Ovary (tissue), 3 donors: ENCODE data around the gene CFAP20.

Experiments
- EP300 ChIP-seq: sonication (generic); formaldehyde crosslinking; IDR thresholded peaks from one replicate; pipeline ENCODE4 v1.6.1; 2017; ENCODE audit warnings: antibody characterized with exemption
- POLR2A ChIP-seq: fragments of 450-650 bp; IDR thresholded peaks from one replicate; pipeline ENCODE4 v1.6.1; 2017; ENCODE audit warnings: antibody characterized with exemption, mild to moderate bottlenecking, moderate library complexity
- TF ChIP-seq, protein P1 (sequence below), 3 donors: fragments of 450-650 bp in 2 of 3; fragments of 200-600 bp in 1 of 3; IDR thresholded peaks; one replicate each; pipeline versions ENCODE4 v1.5.1 to v1.8.0; 2016 to 2022; ENCODE audit warnings: antibody characterized with exemption in 3 of 3, mild to moderate bottlenecking in 1 of 3
- donor health status: DM: no; HTN: no; CAD: no.

DNA sequence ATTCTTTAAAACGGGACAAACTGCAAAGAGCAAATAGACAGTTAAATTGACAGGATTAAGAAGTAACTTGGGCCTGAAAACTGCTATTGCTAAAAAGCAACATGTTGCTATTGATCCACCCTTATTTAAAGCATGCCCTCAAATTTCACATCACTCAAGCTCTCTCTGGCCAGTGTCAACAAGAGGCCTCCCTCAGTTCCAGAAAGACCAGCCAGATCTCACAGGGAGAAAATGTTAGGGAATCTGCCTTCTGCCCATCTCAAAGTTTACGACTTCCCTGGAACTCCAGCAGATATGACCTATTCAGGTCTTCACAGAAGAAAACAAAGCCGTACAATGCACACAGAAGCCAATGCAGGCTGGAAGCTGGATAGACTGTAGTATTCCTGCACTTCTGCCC, 8.9 kb downstream of the CFAP20 start:
- TF ChIP-seq, protein P1, sequence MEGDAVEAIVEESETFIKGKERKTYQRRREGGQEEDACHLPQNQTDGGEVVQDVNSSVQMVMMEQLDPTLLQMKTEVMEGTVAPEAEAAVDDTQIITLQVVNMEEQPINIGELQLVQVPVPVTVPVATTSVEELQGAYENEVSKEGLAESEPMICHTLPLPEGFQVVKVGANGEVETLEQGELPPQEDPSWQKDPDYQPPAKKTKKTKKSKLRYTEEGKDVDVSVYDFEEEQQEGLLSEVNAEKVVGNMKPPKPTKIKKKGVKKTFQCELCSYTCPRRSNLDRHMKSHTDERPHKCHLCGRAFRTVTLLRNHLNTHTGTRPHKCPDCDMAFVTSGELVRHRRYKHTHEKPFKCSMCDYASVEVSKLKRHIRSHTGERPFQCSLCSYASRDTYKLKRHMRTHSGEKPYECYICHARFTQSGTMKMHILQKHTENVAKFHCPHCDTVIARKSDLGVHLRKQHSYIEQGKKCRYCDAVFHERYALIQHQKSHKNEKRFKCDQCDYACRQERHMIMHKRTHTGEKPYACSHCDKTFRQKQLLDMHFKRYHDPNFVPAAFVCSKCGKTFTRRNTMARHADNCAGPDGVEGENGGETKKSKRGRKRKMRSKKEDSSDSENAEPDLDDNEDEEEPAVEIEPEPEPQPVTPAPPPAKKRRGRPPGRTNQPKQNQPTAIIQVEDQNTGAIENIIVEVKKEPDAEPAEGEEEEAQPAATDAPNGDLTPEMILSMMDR (IDR thresholded peaks at IDR 0.05) = no peak
- TF ChIP-seq POLR2A (no peak), EP300 (no peak)
